Gastroesophageal sphincter (tissue), 3 donors: Measurements from ENCODE around the gene SHE.

Experiments used
- CTCF ChIP-seq, 4 experiments: fragments of 200-600 bp in 2 of 4; fragments of 450-650 bp in 2 of 4; sonication (generic) in 1 of 4; IDR thresholded peaks; one replicate each; pipeline ENCODE4 v1.5.1; 2017 to 2019; ENCODE audit warnings: antibody characterized with exemption in 4 of 4, mild to moderate bottlenecking in 2 of 4, moderate library complexity in 2 of 4
- EP300 ChIP-seq: sonication (generic); formaldehyde crosslinking; IDR thresholded peaks from one replicate; pipeline ENCODE4 v1.6.1; 2017; ENCODE audit warnings: antibody characterized with exemption, mild to moderate bottlenecking
- POLR2A ChIP-seq, 2 donors: fragments of 450-650 bp; IDR thresholded peaks; one replicate each; pipeline ENCODE4 v1.6.1; 2017; ENCODE audit warnings: antibody characterized with exemption in 2 of 2, mild to moderate bottlenecking in 2 of 2, moderate library complexity in 1 of 2

- no peak for TF ChIP-seq CTCF (IDR thresholded peaks at IDR 0.05)
- no peak for TF ChIP-seq POLR2A (IDR thresholded peaks at IDR 0.05)
- TF ChIP-seq EP300 = no peak
Observed at GRCh38 chr1:154490317-154490716, 11.9 kb downstream of the SHE start.
